SK-N-SH (cell line): ENCODE data around the gene FCN3. TPM values are rescaled to one million over a fixed set of nuclear protein-coding genes. Genes with fewer than 3 reads are reported as not detected.

Experiments used
- CTCF ChIA-PET: fragments of 300-600, 350-600 bp; formaldehyde crosslinking; extraction: SDS; loops from one replicate; lab custom pipeline; 2021; lab: Yijun Ruan, JAX
- POLR2A ChIA-PET: fragments of 350-600 bp; sonication (Branson Sonifier 250); formaldehyde crosslinking; extraction: SDS; loops from one replicate; lab custom pipeline; 2020; ENCODE audit warnings: antibody characterized with exemption, inconsistent platforms; lab: Yijun Ruan, JAX
- DNase-seq: peaks from one replicate; pipeline ENCODE4 v3.0.0; 2012
- H2AFZ ChIP-seq: fragments of 200-600 bp; sonication (generic); 2 replicates; pipeline ENCODE4 v1.8.1; 2016; ENCODE audit warnings: antibody characterized with exemption, mild to moderate bottlenecking, low read depth
- H3F3A ChIP-seq: fragments of 200-600 bp; sonication (generic); replicated peaks from 2 replicates; pipeline ENCODE3; 2016; ENCODE audit warnings: antibody characterized with exemption, mild to moderate bottlenecking; ENCODE audit not compliant: insufficient read depth
- H3K27ac ChIP-seq, 2 experiments: fragments of 200-500 bp in 1 of 2; fragments of 200-600 bp in 1 of 2; sonication (Bioruptor generic) in 1 of 2; sonication (generic), shearing (Covaris generic) in 1 of 2; 2 replicates each; pipeline versions ENCODE4 v1.5.1 to v1.6.1; 2014 to 2016; ENCODE audit warnings: low read depth in 2 of 2, inconsistent platforms in 1 of 2, low read length in 1 of 2, mild to moderate bottlenecking in 1 of 2, mixed read lengths in 1 of 2
- H3K27me3 ChIP-seq: fragments of 200-600 bp; sonication (generic), shearing (Covaris generic); 2 replicates; pipeline ENCODE4 v1.6.1; 2016; ENCODE audit warnings: mixed run types; ENCODE audit not compliant: insufficient read depth
- H3K36me3 ChIP-seq, 2 experiments: fragments of 200-500 bp in 1 of 2; fragments of 200-600 bp in 1 of 2; sonication (Bioruptor generic) in 1 of 2; sonication (generic) in 1 of 2; replicated peaks in 1 of 2; 2 replicates each; pipeline versions ENCODE3 to v1.5.1; 2014 to 2016; ENCODE audit warnings: low read length in 1 of 2, mild to moderate bottlenecking in 1 of 2; ENCODE audit not compliant: insufficient read depth in 2 of 2, control insufficient read depth in 1 of 2
- H3K4me1 ChIP-seq, 2 experiments: fragments of 200-500 bp in 1 of 2; fragments of 200-600 bp in 1 of 2; sonication (Bioruptor generic) in 1 of 2; sonication (generic), shearing (Covaris generic) in 1 of 2; 2 replicates each; pipeline versions ENCODE4 v1.5.1 to v1.6.1; 2014 to 2016; ENCODE audit warnings: low read depth in 1 of 2, low read length in 1 of 2, mixed run types in 1 of 2; ENCODE audit not compliant: insufficient read depth in 2 of 2, control insufficient read depth in 1 of 2
- H3K4me2 ChIP-seq: fragments of 200-600 bp; sonication (generic), shearing (Covaris generic); 2 replicates; pipeline ENCODE4 v1.6.1; 2017; ENCODE audit warnings: mixed run types
- H3K4me3 ChIP-seq, 2 experiments: fragments of 200-500 bp in 1 of 2; fragments of 200-600 bp in 1 of 2; sonication (Bioruptor generic) in 1 of 2; sonication (generic), shearing (Covaris generic) in 1 of 2; 2 replicates each; pipeline versions ENCODE4 v1.5.1 to v1.8.1; 2014 to 2016; ENCODE audit warnings: low read depth in 2 of 2, inconsistent platforms in 1 of 2, low read length in 1 of 2, mild to moderate bottlenecking in 1 of 2, mixed read lengths in 1 of 2, moderate library complexity in 1 of 2
- H3K79me2 ChIP-seq: fragments of 200-600 bp; sonication (generic); 2 replicates; pipeline ENCODE4 v1.8.1; 2017; ENCODE audit warnings: mild to moderate bottlenecking; ENCODE audit not compliant: insufficient read depth
- H3K9ac ChIP-seq: fragments of 200-600 bp; sonication (generic); 2 replicates; pipeline ENCODE4 v1.6.1; 2017; ENCODE audit warnings: mixed run types
- H3K9me2 ChIP-seq: fragments of 200-600 bp; sonication (generic); 2 replicates; pipeline ENCODE4 v1.6.1; 2017; ENCODE audit warnings: mixed run types
- H3K9me3 ChIP-seq: fragments of 200-600 bp; sonication (generic); 2 replicates; pipeline ENCODE4 v1.6.1; 2017; ENCODE audit warnings: mixed run types, mild to moderate bottlenecking, moderate library complexity
- H4K20me1 ChIP-seq: fragments of 200-600 bp; sonication (generic); 2 replicates; pipeline ENCODE4 v1.6.1; 2017; ENCODE audit warnings: mild to moderate bottlenecking, mixed run types; ENCODE audit not compliant: insufficient read depth
- CTCF ChIP-seq: fragments of 200-600 bp; sonication (generic); IDR thresholded peaks from 2 replicates; pipeline ENCODE4 v1.6.1; 2017; ENCODE audit warnings: antibody characterized with exemption, mild to moderate bottlenecking, moderate library complexity
- FOSL2 ChIP-seq: IDR thresholded peaks from 2 replicates; pipeline ENCODE4 v1.4.0; 2012; ENCODE audit warnings: low read depth, mild to moderate bottlenecking, moderate library complexity, borderline replicate concordance
- GABPA ChIP-seq: IDR thresholded peaks from 2 replicates; pipeline ENCODE4 v1.4.0; 2012; ENCODE audit warnings: low read depth, mild to moderate bottlenecking
- MEF2A ChIP-seq: IDR thresholded peaks from 2 replicates; pipeline ENCODE4 v1.4.0; 2012; ENCODE audit warnings: low read depth, borderline replicate concordance
- PBX3 ChIP-seq: IDR thresholded peaks from 2 replicates; pipeline ENCODE4; 2012
- RAD21 ChIP-seq: IDR thresholded peaks from 2 replicates; pipeline ENCODE4 v1.6.1; 2012; ENCODE audit warnings: mild to moderate bottlenecking, low read length
- RCOR1 ChIP-seq: fragments of 150-350 bp; IDR thresholded peaks from 2 replicates; pipeline ENCODE4 v1.6.1; 2017; ENCODE audit warnings: antibody characterized with exemption, low read length
- USF1 ChIP-seq: IDR thresholded peaks from 2 replicates; pipeline ENCODE4 v1.4.0; 2012; ENCODE audit warnings: low read depth, borderline replicate concordance
- WGBS: methylation state at CpG from one replicate; pipeline ENCODE4 v1.1.6; 2017; ENCODE audit warnings: low lambda C conversion rate; 5-methylcytosine and 5-hydroxymethylcytosine counted together
- polyA plus RNA-seq, 3 experiments: library from polyadenylated mRNA; depleted of rRNA; stranded (reverse); fragments of >200 nt; gene quantifications; 2 replicates each; pipeline ENCODE4 v1.2.3, GENCODE V29; 2012

The FCN3 gene
- polyA plus RNA-seq, 1 of the 3 experiments (the other 2 are of a cell fraction), result not detected

GRCh38 chr1:27377760-27378495 is 3.3 kb upstream of the FCN3 start (continued):
- no peak for TF ChIP-seq PBX3

GRCh38 chr1:27372808-27373690 is 1.6 kb downstream of the FCN3 start:
- Histone ChIP-seq H3K9ac (no peak overlapping the region), H3K4me1 (no peaks in the 10 kb centered on the region), H3K36me3 (no peaks in the 10 kb centered on the region), H3K4me2 (no peak overlapping the region), H3K4me3 (no peak overlapping the region), H3K9me2 (no peaks in the 10 kb centered on the region), H4K20me1 (no peaks in the 10 kb centered on the region), H2AFZ (no peak overlapping the region), H3K79me2 (no peaks in the 10 kb centered on the region), H3K27ac (no peak overlapping the region), H3F3A (no peaks in the 10 kb centered on the region), H3K9me3 (no peaks in the 10 kb centered on the region), H3K27me3 (no peaks in the 10 kb centered on the region)
- WGBS, result 93% methylated on average over 3 of the region's 11 CpGs
- CTCF ChIA-PET, result interaction anchor here (0.7 to 9.6 kb wide), 5 partner anchors 10 to 76 kb away, joined by 3 to 154 read pairs (median 14); partner anchors contain the start of gene CD164L2
- POLR2A ChIA-PET, result no interaction called here
- TF ChIP-seq PBX3 (no peak), CTCF (peak; percentile 44), RAD21 (peak; percentile 9; the same call in 1 of the 2 replicates), GABPA (no peak)
- peak; percentile 61 for DNase-seq

GRCh38 chr1:27372022-27372807 is 2.4 kb downstream of the FCN3 start:
- Histone ChIP-seq H3K4me3 (no peak overlapping the region), H3K27me3 (no peaks in the 10 kb centered on the region), H3K9me2 (no peaks in the 10 kb centered on the region), H3F3A (peaks cover 3% of the 10 kb centered on the region), H2AFZ (no peak overlapping the region), H3K79me2 (no peaks in the 10 kb centered on the region), H3K36me3 (no peaks in the 10 kb centered on the region), H3K4me1 (peaks cover under 1 to 2% of the 10 kb centered on the region in 2 experiments; a peak in 2 of 4 replicates), H3K27ac (no peak overlapping the region)
- no peak for DNase-seq
- WGBS, result 93% methylated on average over 18 of the region's 19 CpGs
- TF ChIP-seq USF1 (no peak), FOSL2 (no peak), GABPA (no peak), MEF2A (no peak), RCOR1 (no peak), PBX3 (no peak)
- TF ChIP-seq, all 33 proteins: peak for 0
- ChIA-PET CTCF (interaction anchor here (0.7 to 9.6 kb wide), 5 partner anchors 11 to 75 kb away, joined by 3 to 154 read pairs (median 14); partner anchors contain the start of gene CD164L2), POLR2A (no interaction called here)
- Histone ChIP-seq H3K9ac (no peak overlapping the region), H3K9me3 (no peaks in the 10 kb centered on the region), H3K4me2 (no peak overlapping the region), H4K20me1 (no peaks in the 10 kb centered on the region)
